Ovary (tissue), 3 donors: Measurements from ENCODE around the gene CBX4.

ENCODE experiments used
- EP300 ChIP-seq: sonication (generic); formaldehyde crosslinking; IDR thresholded peaks from one replicate; pipeline ENCODE4 v1.6.1; 2017; ENCODE audit warnings: antibody characterized with exemption
- POLR2A ChIP-seq: fragments of 450-650 bp; IDR thresholded peaks from one replicate; pipeline ENCODE4 v1.6.1; 2017; ENCODE audit warnings: antibody characterized with exemption, mild to moderate bottlenecking, moderate library complexity
- TF ChIP-seq, protein P1 (sequence below), 3 donors: fragments of 450-650 bp in 2 of 3; fragments of 200-600 bp in 1 of 3; IDR thresholded peaks; one replicate each; pipeline versions ENCODE4 v1.5.1 to v1.8.0; 2016 to 2022; ENCODE audit warnings: antibody characterized with exemption in 3 of 3, mild to moderate bottlenecking in 1 of 3
- donor health status: DM: no; HTN: no; CAD: no.

DNA sequence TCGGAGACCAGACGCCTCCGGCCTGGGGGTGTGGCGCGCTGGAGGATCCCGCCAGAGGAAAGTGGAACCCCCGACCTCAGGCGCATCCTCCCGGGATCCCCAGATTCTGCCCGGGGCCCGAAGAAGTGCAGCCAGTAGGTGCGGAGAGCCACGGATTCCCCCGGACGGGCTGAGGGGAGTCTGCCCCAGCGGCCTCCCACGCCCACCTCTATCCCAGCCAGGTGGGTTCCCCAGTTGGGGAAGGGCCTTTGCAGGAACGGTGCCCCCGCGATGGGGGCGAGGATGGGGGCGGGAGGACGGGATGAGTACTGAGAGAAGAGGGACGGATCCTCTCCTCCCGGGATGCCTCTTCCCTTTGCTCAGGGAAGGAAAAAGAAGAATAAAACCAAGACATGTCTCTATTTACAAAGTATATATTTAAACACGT, 47.5 kb downstream of the CBX4 start:
- TF ChIP-seq, protein P1, sequence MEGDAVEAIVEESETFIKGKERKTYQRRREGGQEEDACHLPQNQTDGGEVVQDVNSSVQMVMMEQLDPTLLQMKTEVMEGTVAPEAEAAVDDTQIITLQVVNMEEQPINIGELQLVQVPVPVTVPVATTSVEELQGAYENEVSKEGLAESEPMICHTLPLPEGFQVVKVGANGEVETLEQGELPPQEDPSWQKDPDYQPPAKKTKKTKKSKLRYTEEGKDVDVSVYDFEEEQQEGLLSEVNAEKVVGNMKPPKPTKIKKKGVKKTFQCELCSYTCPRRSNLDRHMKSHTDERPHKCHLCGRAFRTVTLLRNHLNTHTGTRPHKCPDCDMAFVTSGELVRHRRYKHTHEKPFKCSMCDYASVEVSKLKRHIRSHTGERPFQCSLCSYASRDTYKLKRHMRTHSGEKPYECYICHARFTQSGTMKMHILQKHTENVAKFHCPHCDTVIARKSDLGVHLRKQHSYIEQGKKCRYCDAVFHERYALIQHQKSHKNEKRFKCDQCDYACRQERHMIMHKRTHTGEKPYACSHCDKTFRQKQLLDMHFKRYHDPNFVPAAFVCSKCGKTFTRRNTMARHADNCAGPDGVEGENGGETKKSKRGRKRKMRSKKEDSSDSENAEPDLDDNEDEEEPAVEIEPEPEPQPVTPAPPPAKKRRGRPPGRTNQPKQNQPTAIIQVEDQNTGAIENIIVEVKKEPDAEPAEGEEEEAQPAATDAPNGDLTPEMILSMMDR (IDR thresholded peaks at IDR 0.05): no peak
- TF ChIP-seq EP300 (no peak), POLR2A (no peak)
